ENCODE measurements around the gene GLDN. TPM values are rescaled to one million over a fixed set of nuclear protein-coding genes. Genes with fewer than 3 reads are reported as not detected.

GLDN gene
- total and polyA plus RNA-seq, 2 experiments from 2014 or later, result 0.32 to 1.2 TPM

GRCh38 chr15:51443282-51443914 lies 101.9 kb downstream of the GLDN start (continued):
- TF ChIP-seq ZNF331 (CRISPR knock-in tag; IDR thresholded peaks at IDR 0.05; ENCODE audit: low read depth) (no peak), POLR2AphosphoS5 (IDR thresholded peaks at IDR 0.05; ENCODE audit: low read depth) (no peak), REST (IDR thresholded peaks at IDR 0.05; ENCODE audit: unreplicated experiment) (no peak), ZNF114 (CRISPR knock-in tag; IDR thresholded peaks at IDR 0.05) (no peak), CTCF (conservative IDR thresholded peaks at IDR 0.05; ENCODE audit: low read depth in 2 of 2) (no peak), EZH2phosphoT487 (IDR thresholded peaks at IDR 0.05; ENCODE audit: unreplicated experiment) (no peak)

GRCh38 chr15:51444112-51444511 lies 102.7 kb downstream of the GLDN start:
- Histone ChIP-seq H4K20me1 (replicated peaks; ENCODE audit: insufficient read depth) (no peaks in the 10 kb centered on the region), H3K36me3 (ENCODE audit: insufficient read depth) (no peaks in the 10 kb centered on the region), H3F3A (replicated peaks; ENCODE audit: low read depth) (no peaks in the 10 kb centered on the region), H3K27ac (ENCODE audit: low read depth) (no peak overlapping the region), H3K4me2 (no peak overlapping the region), H3K4me1 (ENCODE audit: insufficient read depth) (no peaks in the 10 kb centered on the region), H3K9me2 (ENCODE audit: insufficient read depth) (peaks cover 4% of the 10 kb centered on the region; the same call in 1 of the 2 replicates), H3K79me2 (replicated peaks; ENCODE audit: insufficient read depth) (no peaks in the 10 kb centered on the region), H3K27me3 (ENCODE audit: insufficient read depth) (no peaks in the 10 kb centered on the region), H2AFZ (no peak overlapping the region), H3K4me3 (no peak overlapping the region)
- DNase-seq (ENCODE audit: low spot score), result no peak
- no peaks in the 10 kb centered on the region for H3K9me3 Mint-ChIP-seq
- no peak for ATAC-seq
- H3K36me3 Mint-ChIP-seq (ENCODE audit: low read depth), result no peaks in the 10 kb centered on the region
- H3K27me3 Mint-ChIP-seq (ENCODE audit: insufficient read depth, low read depth, poor library complexity), result peaks cover under 1% of the 10 kb centered on the region
- H3K4me1 Mint-ChIP-seq, result peaks cover under 1% of the 10 kb centered on the region; the same call in 2 of the 3 replicates
- H3K4me3 Mint-ChIP-seq, result no peak overlapping the region
- no peak for TF ChIP-seq CTCF (conservative IDR thresholded peaks at IDR 0.05; ENCODE audit: low read depth in 2 of 2)
- TF ChIP-seq REST (IDR thresholded peaks at IDR 0.05; ENCODE audit: unreplicated experiment), result no peak
- no peak for TF ChIP-seq EZH2 (IDR thresholded peaks at IDR 0.05; ENCODE audit: low read depth, unreplicated experiment)
- no peak for TF ChIP-seq EZH2phosphoT487 (IDR thresholded peaks at IDR 0.05; ENCODE audit: unreplicated experiment)
- H3K27ac Mint-ChIP-seq, result no peak overlapping the region

Data from GM23338 (cell line).